A172 (cell line): ENCODE results near the gene STK17A. TPM values are rescaled to one million over a fixed set of nuclear protein-coding genes. Genes with fewer than 3 reads are reported as not detected.

Experiments
- DNase-seq: peaks from one replicate; pipeline ENCODE4 v3.0.0-alpha.2; 2015; ENCODE audit warnings: low spot score
- total RNA-seq: library from RNA; depleted of rRNA; stranded (reverse); fragments of >200 nt; shearing (Covaris generic); gene quantifications from 2 replicates; pipeline ENCODE4 v1.2.3, GENCODE V29; 2014; rRNA removed

Gene STK17A
- 74.6 and 97.8 TPM in 2 replicates for total RNA-seq

GRCh38 chr7:43582503-43583423, at the start of gene STK17A:
TSS of gene STK17A (plus strand) at chr7:43583108. CDS start at chr7:43583244, 136 bp downstream.
- DNase-seq = peak; percentile 87

GRCh38 chr7:43533801-43534479, 49.0 kb upstream of the STK17A start:
- DNase-seq = no peak

- DNase-seq = no peak
These were observed 47.9 kb upstream of the STK17A start for GRCh38 chr7:43535031-43535451.

GRCh38 chr7:43535810-43536585, 46.9 kb upstream of the STK17A start:
- peak; percentile 72 for DNase-seq

DNA sequence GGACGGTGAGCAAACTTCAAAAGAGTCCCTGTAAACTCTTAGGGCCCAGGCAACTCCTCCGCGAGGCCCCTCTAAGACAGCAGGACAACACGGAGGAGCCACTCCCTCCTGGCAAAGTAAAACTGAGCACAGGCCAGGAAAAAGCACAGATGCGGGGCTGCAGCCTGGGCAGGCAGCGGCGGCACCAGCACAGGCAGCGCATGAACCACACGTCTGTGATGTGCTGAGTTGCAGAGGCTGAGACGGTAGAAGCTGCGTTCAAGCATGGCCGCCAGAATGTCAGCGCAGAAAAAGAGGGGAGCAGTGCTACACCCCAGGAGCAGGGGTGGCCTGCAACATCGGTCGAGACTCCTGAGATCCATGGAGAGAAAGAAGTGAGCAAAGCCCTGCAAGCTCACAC, 46.1 kb upstream of the STK17A start:
- DNase-seq = no peak

- no peak for DNase-seq
These were observed 45.0 kb upstream of the STK17A start for GRCh38 chr7:43537765-43538403.

DNA sequence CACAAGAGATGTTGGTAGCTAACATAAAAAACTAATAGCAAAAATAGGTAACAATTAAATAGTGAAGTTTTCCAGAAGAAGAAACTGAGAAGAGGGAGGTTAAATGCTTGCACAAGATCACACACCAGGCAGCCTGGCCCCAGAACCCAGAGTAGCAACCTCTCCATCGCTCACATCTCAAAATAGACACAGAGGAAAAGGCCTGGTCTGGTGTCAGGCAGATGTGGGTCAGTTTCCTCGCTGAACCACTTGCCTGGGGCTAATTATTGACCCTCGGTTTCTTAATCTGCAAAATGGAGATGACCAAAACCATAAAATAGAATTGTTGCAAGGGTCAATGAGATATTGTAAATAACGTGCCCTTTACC, 44.5 kb upstream of the STK17A start:
- no peak for DNase-seq

GRCh38 chr7:43540471-43540870, 42.4 kb upstream of the STK17A start:
- DNase-seq = no peak

GRCh38 chr7:43542716-43543115, 40.2 kb upstream of the STK17A start:
- DNase-seq = no peak

GRCh38 chr7:43546231-43546630, 36.7 kb upstream of the STK17A start:
- no peak for DNase-seq

DNA sequence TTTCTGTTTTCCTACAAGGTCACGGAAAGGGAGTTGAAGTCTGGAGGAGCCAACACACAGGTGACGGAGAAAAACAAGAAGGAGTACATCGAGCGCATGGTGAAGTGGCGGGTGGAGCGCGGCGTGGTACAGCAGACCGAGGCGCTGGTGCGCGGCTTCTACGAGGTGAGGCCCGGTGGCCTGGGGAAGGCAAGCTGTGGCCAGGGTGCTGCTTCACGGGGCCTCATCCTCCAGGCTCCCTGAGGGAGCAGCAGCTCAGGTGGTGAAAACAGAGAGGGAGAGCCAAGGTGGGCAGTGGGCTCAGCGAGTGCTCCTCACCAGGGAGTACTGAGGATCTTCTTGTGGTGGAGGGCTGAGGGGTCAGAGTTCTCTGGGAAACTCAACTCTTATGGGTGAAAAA, 32.5 kb upstream of the STK17A start:
- no peak for DNase-seq

- no peak for DNase-seq
These were observed 30.8 kb upstream of the STK17A start for GRCh38 chr7:43552122-43552521.

GRCh38 chr7:43553999-43554398, 28.9 kb upstream of the STK17A start:
- no peak for DNase-seq

- no peak for DNase-seq
These were observed 28.5 kb upstream of the STK17A start for GRCh38 chr7:43554423-43554822.

- no peak for DNase-seq
These were observed 24.9 kb upstream of the STK17A start for GRCh38 chr7:43557831-43558495.

DNA sequence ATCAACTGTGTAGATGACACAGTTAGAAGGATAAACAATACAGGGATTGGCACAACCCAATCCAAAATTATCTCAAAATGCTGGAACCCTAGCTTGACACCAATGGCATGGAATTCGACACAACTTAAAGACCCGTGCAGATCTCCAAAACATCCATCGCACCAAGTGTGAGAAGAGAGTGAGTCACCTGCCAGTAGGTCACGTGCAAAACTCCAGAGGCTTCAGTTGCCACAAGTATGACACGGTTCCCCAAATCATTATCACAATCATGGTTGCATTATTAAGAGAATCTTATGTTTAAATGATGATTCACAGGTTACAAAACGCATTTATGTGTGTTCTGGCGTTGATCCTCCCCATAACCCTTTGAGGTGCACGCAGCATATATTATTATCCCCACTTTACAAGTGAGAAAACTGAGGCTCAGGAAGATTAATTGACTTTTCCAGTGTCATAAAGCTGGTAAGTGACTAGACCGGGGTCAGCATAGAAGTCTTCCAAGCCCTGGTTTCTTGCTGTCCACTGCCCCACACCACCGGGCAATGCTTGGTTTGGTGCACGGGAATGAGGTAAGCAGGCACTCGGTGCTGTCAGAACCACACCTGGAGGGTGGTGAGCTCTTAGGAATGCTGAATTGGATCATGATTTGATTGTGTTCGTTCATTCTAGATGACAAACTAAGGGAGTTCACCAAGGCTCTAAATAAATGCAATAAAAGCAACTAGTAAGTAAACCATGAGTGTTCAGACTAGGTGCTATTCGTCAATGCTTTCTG, 23.6 kb upstream of the STK17A start:
- DNase-seq = no peak

DNA sequence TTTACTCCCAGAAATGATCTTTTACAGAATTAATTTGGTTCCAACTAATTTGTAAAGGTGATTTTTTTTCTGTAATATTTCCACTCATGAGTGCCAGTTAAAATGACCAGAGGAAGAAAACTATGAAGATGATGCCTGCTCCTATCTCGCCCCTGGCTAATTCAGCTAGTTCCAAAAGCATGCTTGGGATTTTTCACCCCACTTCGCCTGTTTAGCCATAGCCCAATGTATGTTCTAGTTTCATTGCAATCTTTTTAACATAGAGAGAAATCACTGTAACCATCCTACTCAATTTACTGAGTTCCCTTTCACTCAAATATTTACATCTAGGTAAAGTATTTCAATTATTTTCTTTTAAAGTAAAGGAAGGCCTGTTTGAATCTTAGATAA, 23.0 kb upstream of the STK17A start:
- no peak for DNase-seq

- DNase-seq = no peak
These were observed 22.1 kb upstream of the STK17A start for GRCh38 chr7:43560742-43561330.

DNA sequence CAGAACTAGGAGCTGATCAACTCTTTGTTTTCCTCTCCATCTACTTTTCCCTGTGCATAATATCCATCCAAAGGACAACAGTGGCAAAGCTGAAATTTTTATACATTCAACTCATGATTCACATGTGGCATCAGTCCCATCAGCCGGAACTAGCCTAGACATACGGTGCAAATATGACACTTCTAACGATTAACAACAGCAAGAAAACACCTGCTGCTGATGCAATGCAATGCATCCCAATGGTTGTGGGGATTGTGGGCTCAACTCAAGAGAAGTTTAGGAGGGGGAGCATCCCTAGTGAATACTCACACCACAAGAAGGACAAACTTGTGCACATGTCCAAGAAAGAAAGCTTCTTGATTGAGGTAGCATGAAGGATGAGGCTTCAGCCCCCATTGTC, 20.5 kb upstream of the STK17A start:
- DNase-seq = no peak

DNA sequence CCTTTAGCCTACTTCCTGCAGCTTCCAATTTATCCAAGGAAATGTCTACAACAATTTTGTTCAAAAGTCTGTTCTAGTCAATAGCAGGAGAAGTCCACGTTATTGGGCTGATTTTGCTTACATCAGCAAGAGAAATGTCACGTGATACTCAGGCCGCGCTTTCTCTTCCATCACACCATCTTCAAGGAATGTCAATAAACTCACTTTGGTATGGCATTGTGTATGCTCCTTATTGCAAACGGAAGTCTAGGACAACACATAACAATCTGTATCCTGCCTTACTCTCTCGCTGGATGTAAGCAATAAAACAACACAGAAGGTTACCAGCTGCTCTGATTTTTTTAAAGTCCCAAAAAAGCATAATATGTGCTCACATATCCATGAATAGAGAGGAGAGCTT, 17.1 kb upstream of the STK17A start:
- DNase-seq = no peak
